Measurements from ENCODE around the gene AURKAIP1.
"Not testable (repeated sequence)": the region's sequence is repeated elsewhere in the genome, so short reads cannot be mapped to it uniquely, and the experiment has no call there.

The AURKAIP1 gene

DNA sequence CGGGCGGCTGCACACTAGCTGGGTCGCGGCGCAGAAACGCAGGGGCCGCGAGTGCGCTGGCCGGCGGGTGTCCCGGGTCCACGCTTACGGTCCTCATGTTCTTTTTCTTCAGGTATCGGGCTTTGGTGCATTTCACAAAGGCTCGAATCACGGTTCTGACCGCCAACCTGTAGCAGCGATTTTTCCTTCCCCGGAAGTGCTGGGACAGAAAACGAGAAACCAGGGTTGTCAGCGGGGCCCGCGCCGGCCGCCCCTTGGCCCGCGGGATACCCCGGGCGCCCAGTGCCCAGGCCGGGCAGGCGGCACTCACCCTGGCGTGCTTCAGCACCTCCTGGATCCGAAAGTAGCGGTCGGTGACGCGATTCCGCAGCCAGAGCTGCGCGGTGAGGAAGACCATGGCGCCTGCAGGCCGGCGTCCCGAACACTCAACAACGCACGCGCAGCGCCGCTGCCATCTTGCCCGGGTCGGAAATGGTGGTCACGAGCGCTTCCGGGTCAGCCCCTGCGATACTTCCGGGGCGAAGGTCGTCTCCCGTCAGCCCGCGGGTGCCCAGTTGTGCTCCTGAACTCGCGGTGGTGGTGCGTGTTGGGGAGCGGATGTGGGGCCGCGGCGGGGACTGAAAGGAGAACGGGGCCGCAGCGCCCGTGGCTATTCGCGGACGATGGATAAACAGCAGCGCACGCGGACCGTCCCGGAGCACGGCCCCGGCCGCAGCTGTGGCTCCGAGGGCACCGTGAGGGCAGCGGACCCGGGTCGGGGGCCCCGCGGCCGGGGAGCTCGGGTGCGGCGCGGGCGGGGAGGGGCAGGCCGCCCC is 32.0 kb upstream of the AURKAIP1 start, which contains the start of gene MRPL20:
Gene MRPL20, minus strand, starts transcription at position 473 of the 815 bp plus-strand sequence. Its CDS starts 76 bp downstream, at position 397.
- peak; percentile 90 to 95 (median 93) for DNase-seq (ENCODE audit: low read depth in 2 of 3, low spot score in 1 of 3)

DNA sequence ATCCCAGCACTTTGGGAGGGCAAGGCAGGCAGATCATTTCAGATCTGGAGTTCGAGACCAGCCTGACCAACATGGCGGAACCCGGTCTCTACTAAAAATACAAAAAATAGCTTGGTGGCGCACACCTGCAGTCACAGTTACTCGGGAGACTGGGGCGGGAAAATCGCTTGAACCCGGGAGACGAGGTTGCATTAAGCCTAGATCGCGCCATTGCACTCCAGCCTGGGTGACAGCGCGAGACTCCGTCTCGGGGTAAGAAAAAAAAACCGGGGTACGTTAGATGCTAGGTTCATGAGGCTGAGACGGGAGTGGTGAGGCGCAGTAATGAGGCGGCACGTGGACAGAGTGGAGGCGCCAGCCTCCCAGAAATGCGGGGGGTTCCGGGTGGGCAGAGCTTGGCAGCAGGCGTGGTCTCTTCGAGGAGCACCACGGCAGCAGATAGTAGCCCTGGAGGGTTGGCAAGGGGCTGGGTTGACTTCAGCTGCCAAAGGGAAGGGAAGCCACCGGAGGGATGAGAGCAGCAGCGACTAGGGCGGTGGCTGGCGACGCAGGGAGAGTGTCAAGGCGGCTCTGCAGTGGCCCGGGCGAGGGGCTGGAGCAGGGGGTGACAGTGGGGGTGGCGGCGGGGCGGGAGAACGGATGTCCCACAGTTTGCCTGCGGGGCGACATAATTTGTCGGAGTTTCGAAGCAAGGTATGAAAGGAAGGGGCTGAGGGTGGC is 31.3 kb upstream of the AURKAIP1 start:
- no peak for DNase-seq (ENCODE audit: low read depth in 2 of 3, low spot score in 1 of 3)

DNA sequence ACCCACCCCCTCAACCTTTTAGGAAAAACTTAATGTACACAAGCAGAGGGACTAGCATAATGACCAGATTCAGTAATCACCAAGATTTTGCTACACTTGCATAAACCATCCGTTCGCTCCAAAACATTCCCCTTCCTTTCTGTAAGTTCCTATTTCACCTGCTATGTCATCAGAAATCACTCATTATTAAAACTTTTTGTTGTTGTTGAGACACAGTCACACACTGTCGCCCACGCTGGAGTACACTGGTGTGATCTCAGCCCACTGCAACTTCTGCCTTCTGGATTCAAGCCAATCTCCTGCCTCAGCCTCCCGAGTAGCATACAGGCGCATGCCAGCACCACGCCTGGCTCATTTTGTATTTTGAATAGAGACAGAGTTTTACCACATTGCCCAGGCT is 28.6 kb upstream of the AURKAIP1 start:
- no peak for DNase-seq (ENCODE audit: low read depth in 2 of 3, low spot score in 1 of 3)

DNA sequence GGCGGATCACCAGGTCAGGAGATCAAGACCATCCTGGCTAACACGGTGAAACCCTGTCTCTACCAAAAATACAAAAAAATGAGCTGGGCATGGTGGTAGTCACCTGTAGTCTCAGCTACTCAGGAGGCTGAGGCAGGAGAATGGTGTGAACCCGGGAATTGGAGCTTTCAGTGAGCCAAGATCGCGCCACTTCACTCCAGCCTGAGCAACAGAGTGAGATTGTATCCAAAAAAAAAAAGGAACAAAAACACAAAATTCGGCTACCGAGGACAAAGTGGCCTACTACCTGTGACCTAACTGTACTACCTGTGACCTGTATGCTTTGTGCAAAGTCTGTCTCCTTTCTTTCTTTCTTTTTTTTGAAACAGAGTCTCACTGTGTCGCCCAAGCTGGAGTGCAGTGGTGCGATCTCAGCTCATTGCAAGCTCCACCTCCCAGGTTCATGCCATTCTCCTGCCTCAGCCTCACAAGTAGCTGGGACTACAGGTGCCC is 27.9 kb upstream of the AURKAIP1 start:
- not testable (repeated sequence) for DNase-seq (ENCODE audit: low read depth in 2 of 3, low spot score in 1 of 3)

DNA sequence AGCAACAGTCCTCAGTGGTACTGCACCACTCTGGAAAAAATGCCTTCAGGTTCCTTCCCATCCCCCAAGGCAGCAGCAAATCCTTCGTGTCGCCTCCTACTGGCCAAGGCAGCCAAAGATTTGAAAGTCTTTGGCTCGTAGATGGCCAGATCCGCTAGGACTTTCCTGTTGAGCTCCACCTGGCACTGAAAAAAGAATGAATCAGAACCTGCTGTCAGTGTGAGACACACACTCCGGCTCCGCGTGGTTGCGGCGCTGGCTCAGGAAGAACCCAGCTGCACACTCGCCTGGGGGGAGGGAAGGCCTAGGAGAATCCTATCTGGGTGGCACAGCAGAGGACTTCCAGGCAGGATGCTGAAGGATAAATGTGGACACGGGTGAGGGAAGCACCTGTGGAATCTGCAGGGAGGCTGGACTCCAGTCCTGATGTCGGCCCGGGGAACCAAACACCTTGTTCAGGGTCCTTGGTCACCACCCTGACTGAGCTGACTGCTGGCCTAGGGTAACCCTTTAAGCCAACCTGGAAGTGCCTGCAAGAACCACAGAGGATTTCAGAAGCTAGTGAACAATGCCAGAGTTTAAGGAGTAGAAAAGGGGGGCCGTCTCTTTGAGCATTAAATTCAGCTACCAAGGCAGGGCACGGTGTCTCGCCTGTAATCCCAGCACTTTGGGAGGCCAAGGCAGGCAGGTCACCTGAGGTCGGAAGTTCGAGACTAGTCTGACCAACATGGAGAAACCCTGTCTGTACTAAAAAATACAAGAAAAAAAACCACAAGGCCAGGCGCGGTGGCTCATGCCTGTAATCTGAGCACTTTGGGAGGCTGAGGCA is 27.3 kb upstream of the AURKAIP1 start:
- DNase-seq (ENCODE audit: low read depth in 2 of 3, low spot score in 1 of 3), result peak in 2 of 3 donors; percentile 28 to 49

DNA sequence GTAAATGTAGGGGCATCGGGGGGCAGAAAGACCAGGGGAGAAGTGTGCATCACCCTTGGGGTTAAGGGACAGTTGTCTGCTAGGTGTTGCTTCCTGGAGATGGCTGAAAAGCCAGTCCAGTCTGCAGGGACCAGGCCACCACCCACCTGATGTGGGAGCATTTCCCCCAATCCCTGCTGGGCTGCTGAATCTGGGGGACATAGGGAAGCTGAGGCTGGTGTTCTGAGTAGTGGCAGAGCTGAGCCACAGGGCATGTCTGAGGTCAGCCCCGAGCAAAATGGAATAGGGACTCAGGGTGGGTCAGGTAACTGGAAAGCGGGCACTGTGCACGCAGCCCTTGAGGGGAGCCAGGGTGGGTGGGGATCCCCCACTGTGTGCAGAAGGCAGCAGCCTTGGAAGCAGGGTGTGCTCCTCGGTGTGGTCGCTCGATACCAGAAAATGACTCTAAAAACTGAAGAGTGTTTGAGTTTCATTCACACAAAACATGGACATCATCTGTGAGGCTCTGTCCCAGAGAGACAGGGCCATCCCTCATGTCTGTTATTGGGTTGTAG is 26.5 kb upstream of the AURKAIP1 start:
- DNase-seq (ENCODE audit: low read depth in 2 of 3, low spot score in 1 of 3), result no peak

DNA sequence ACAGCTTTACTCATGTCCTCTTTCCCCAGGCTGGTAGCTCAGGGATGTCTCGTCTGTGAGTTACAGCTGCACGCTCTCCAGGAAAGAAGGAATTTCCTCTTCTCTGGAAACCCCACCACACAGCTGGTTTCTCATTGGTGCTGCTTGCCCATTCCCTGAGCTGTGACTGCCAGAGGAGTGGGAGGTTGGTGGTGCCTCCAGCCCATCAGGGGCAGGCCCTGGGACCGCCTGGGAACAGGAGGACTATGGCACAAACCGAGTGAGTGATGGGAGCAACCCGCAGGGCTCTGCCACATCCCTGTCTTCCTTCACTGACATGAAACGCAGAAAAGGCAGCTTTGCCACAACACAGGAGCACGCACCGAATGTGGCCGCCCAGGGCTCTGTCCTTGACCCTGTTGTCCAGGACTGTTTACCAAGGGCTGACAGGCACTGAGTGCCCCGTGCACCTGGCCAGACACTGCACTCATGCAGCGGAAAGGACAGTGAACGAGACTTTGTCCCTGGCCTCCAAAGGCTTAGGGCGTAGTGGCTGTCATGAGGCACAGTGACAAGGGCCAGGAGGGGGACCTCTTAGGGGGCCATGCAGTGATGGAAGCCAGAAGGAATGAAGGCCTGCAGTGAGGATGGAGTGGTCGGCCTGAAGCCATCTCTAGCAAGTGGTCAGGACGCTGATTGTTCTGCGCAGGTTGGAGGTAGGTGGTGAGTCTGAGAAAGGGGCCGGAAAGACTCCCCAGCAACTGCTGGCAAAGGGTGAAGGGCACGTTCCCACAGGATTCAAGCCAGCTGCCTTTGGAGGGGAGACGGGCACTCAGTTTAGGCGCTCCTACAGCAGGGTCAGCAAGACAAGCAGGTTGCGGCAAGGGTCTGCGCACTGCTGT is 25.8 kb upstream of the AURKAIP1 start:
- DNase-seq (ENCODE audit: low read depth in 2 of 3, low spot score in 1 of 3), result no peak

DNA sequence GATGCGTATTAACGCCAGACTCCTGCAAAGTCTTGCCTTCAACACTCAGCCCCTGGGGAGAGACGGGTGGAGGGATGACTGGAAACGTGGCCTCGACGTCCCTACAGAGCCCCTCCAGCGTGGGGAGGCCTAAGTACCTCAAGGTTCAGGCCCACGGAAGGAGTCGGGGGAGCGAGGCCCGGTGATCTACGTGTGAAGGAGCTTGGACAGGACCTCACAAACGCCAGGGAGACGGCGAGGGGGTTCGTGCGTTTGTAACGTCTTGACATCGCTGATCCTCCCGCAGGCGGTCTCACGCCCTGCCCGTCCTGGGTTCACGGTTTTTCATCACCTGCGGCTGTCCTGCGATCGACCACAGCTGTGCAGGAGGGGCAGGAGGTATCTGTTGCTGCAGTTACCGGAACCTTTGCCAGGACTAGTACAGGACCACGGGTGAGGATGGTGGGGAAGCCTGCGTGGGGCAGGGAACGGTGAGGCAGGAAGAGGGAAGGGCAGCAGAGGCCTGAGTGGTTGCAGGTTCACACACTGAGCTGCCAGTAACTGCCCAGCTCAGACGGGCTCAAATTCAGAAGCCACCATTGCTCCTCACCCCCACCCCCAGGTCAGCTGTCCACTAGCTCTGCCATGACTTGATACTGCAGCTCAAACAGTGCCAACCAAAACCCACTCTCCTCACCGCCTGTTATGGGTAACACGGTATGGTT is 25.0 kb upstream of the AURKAIP1 start:
- no peak for DNase-seq (ENCODE audit: low read depth in 2 of 3, low spot score in 1 of 3)

DNA sequence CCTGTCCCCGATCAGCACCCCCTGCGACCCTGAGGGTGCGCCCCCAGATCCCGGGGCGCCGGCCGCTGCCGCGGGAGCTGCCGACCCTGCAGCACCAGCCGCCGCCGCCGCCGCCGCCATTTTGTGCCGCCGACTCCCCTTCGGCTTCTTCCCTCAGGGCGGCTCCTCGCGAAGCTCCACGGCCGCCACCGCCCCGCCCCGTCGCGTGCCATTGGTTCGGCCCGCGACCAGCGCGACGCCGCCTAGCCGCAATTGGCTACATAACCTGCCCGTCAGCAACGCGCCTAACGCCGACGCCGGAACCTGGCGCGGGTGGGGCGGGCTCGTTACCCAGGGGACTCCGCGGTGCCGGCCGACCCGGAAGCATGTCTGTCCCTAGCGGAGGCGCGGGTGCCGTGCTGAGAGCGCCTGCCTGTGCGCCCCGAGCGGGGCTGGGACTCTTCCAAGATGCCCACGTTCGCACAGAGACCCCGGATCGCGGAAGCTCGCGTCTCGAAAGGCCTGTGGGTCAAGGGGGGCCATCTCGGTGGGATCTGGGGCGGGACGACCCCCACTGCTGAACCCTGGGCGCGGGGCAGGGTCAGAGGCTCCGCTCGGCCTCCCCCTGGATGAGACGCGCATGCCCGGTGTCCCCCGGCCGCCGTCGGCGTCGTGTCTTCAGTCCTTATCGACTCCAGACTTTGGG is 24.3 kb upstream of the AURKAIP1 start, which contains the start of gene CCNL2:
Gene CCNL2, minus strand, starts transcription at position 149 of the 685 bp plus-strand sequence. Its CDS starts 29 bp downstream, at position 120.
- DNase-seq (ENCODE audit: low read depth in 2 of 3, low spot score in 1 of 3), result peak; percentile 98 to 100 (median 99)

DNA sequence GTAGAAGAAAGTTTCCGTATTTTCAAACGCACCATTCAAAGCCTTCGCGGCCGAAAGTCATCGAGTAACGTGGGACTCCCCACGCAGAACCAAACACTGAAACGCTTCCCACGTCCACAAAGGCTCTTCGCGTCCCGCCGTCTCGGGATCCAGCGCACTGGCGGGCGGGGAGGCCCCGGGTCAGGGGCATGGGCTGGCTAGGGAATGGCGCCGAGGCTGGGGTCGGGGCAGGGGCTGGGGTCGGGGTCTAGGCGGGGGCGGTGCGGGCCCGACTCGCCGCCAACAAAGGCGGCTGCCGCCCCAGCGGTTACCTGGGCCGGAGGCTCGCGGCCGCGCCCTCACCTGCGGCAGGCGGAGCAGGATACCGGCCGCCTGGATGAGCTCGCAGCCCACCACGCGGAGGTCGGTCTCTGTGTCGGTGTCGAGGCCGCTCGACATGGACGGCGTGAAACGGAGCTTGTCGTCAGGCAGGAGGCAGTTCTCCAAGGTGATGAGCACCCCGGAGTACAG is 23.7 kb upstream of the AURKAIP1 start:
- DNase-seq (ENCODE audit: low read depth in 2 of 3, low spot score in 1 of 3), result no peak

DNA sequence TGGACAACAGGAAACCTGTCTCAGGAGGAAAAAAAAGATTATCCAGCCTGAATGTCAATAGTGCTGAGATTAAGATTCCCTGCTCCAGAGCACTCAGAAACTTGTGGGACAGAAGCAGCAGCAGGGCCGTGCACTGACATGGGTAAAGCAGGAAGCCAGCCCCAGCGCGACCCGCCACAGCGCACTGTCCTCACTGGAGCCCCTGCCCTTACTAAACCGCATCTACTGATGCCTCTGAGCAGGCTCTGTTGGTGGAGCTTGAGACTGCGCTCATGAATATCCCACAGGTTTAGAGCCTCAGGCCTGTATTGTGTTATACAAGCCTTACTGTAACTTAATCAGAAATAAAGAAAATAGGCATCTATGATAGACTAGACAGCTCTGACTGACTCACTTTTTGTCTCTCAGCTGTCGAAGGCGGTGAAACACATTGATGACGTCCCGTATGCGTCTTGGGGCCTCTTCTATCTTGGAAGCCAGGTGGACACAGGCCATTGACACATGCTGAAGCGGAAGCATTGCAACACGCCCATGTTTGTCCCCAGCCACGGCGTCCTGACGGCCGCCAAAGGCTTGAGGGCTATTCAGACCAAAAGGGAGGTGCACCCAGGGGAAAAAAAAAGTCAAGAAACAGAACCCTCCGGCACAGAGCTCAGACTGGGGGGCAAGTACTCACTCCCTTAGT is 23.0 kb upstream of the AURKAIP1 start:
- DNase-seq (ENCODE audit: low read depth in 2 of 3, low spot score in 1 of 3), result no peak

DNA sequence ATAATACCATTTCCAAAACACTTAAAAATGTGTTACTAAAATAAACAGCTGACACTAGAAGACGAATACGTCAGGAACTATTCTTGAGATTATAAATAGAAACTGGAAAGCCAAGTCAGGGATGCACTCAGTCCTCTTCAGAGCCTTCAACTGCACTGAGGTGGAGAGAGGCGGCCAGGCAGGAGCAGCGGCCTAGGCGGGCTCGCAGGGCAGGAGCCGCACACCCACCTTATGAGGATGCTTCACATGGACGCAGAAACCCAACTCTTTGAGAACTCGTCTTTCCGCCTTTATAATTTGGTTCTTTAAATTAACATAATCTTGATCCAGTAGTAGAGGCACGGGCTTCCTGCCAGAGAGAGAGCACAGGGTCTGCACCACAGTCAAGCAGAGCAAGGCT is 20.2 kb upstream of the AURKAIP1 start:
- no peak for DNase-seq (ENCODE audit: low read depth in 2 of 3, low spot score in 1 of 3)

DNA sequence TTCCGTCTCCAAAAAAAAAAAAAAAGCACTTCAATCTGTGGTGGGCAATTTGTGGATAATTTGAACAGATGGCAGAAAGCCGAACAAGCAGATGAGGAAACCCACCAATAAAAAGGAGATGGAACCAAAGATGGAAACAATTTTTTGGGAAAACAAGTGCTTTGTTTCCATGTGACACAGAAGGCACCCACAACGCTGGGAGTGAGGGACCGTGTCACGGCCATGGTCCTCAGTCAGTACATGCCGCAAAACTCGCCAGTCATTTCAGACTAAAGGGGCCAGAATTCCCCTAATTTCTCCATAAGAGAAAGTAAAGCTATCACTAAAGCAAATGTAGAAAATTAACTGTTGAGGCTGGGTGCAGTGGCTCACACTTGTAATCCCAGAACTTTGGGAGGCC is 19.1 kb upstream of the AURKAIP1 start:
- DNase-seq (ENCODE audit: low read depth in 2 of 3, low spot score in 1 of 3), result no peak

DNA sequence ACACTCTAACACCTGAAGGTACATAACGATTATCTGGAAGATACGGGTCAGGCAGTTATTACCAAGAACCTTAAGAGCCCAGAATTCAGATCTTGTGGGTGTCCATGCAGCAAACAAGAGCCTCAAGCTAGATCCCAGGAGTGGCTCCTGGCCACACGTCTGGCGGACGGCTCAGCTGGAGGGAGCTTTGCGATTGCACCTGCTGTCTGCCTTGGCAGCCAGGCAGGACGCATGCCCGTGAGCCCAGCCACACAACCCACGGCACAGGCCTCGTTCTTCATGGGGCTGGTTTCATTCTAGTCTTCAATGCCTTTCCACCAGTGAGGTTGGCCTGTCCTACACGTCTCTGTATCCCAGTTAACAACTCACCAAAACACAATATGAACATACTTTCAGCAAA is 18.4 kb upstream of the AURKAIP1 start:
- no peak for DNase-seq (ENCODE audit: low read depth in 2 of 3, low spot score in 1 of 3)

DNA sequence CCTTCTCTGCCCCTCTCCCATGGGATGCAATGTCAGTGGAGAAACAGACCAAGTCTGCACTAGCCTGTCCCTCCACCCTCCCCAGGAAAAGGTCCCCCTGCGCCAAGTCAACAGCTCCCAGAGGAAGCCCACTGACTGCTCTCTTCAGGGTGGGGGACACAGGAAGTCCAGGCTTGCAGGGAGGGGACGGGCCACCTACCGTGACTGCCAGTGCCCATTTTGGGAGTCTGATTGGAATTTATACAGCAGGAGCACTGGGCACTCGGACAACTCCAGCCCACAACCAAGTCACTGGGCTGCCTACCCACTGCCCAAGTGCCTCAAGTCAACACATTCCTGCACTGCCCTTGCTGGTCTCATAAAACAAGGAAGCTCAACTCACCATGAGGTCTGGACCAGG is 18.0 kb upstream of the AURKAIP1 start:
- no peak for DNase-seq (ENCODE audit: low read depth in 2 of 3, low spot score in 1 of 3)

DNA sequence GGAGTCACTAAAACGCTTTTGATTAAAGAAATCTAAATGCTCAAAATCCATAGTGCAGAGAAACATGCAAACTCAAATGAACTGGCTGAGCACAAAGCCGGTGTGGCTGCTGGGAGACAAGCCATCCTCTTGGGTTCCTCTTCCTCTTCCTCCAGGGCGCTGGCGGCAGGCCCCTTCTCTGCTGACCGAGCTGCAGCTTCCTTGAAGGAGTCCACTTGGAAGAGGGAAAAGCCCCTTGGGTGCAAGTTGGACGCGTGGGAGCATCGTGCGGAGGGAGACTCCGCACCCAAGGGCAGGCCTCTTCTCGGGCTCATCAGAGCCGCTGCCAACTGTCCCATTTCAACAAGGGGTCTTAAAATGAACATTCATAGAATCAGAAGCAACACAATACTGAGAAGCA is 16.2 kb upstream of the AURKAIP1 start:
- no peak for DNase-seq (ENCODE audit: low read depth in 2 of 3, low spot score in 1 of 3)

DNA sequence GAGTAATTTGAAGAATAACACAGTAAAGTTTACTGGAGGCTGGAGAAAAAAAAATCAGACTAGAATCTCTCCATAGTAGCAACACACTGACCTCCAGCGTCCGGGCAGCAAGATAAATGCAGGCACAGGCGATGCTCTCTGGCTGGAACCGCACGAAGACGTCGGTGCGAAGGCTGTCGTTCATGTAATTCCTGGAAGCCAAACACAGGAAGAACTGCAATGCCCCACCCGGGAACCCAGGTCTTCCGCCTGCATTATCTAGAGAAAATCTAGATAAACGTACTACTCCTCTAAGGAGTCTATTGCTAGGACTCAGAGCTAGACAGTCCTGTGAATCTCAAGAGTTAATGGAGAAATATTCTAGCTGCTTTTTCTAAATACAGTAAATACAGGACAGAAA is 15.7 kb upstream of the AURKAIP1 start:
- DNase-seq (ENCODE audit: low read depth in 2 of 3, low spot score in 1 of 3), result no peak

DNA sequence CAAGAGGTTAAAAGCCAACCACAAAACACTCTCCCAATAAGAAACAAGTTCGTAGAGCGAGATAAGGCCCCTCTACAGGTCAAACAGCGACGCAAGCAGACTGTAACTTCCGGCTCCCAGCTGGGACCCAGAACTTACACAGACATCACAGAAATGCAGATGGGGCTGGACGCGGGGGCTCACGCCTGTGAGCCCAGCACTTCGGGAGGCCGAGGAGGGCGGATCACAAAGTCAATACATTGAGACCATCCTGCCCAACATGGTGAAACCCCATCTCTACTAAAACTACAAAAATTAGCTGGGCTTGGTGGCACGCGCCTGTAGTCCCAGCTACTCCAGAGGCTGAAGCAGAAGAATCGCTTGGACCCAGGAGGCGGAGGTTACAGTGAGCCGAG is 13.1 kb upstream of the AURKAIP1 start:
- no peak for DNase-seq (ENCODE audit: low read depth in 2 of 3, low spot score in 1 of 3)

All from stimulated activated CD4-positive, alpha-beta T cell treated with anti-CD3 and anti-CD28 coated beads, Interleukin-12 subunit alpha, Interleukin-12 subunit beta, amount 100 ng/mL, for 48 hours (primary cell).